ENCODE data around the gene PSMD8. TPM values are rescaled to one million over a fixed set of nuclear protein-coding genes. Genes with fewer than 3 reads are reported as not detected.
"Not testable (repeated sequence)": the region's sequence is repeated elsewhere in the genome, so short reads cannot be mapped to it uniquely, and the experiment has no call there.

Gene PSMD8
- 444 and 614 TPM in 2 replicates for total RNA-seq (2014; rRNA removed; shearing (Covaris generic); ENCODE audit: low replicate concordance)

- in situ Hi-C loops (cut with HindIII; ENCODE audit: low pct_unique_long_range_greater_than_20kb, low sequenced_read_pairs), result no loop called here
- peak; percentile 99 for DNase-seq (ENCODE audit: low read depth)
Measured at GRCh38 chr19:38374332-38375097, at the start of gene PSMD8. Gene PSMD8, plus strand, starts transcription at chr19:38374571. Its CDS starts 31 bp downstream, at chr19:38374602.

- in situ Hi-C loops (cut with HindIII; ENCODE audit: low pct_unique_long_range_greater_than_20kb, low sequenced_read_pairs), result no loop called here
- DNase-seq (ENCODE audit: low read depth), result no peak
Measured at GRCh38 chr19:38326591-38326990, 47.8 kb upstream of the PSMD8 start.

- DNase-seq (ENCODE audit: low read depth), result no peak
- in situ Hi-C loops (cut with HindIII; ENCODE audit: low pct_unique_long_range_greater_than_20kb, low sequenced_read_pairs), result no loop called here
Measured at GRCh38 chr19:38329651-38330050, 44.7 kb upstream of the PSMD8 start.

- no peak for DNase-seq (ENCODE audit: low read depth)
- in situ Hi-C loops (cut with HindIII; ENCODE audit: low pct_unique_long_range_greater_than_20kb, low sequenced_read_pairs), result no loop called here
Measured at GRCh38 chr19:38331728-38332127, 42.6 kb upstream of the PSMD8 start.

GRCh38 chr19:38333245-38333644, 41.1 kb upstream of the PSMD8 start:
- in situ Hi-C loops (cut with HindIII; ENCODE audit: low pct_unique_long_range_greater_than_20kb, low sequenced_read_pairs), result no loop called here
- DNase-seq (ENCODE audit: low read depth), result no peak

GRCh38 chr19:38335949-38336637, 38.3 kb upstream of the PSMD8 start:
- peak; percentile 99 for DNase-seq (ENCODE audit: low read depth)
- in situ Hi-C loops (cut with HindIII; ENCODE audit: low pct_unique_long_range_greater_than_20kb, low sequenced_read_pairs), result no loop called here

- in situ Hi-C loops (cut with HindIII; ENCODE audit: low pct_unique_long_range_greater_than_20kb, low sequenced_read_pairs), result no loop called here
Measured at GRCh38 chr19:38336638-38337359, 37.6 kb upstream of the PSMD8 start.

GRCh38 chr19:38337360-38337653, 37.1 kb upstream of the PSMD8 start:
- no peak for DNase-seq (ENCODE audit: low read depth)
- in situ Hi-C loops (cut with HindIII; ENCODE audit: low pct_unique_long_range_greater_than_20kb, low sequenced_read_pairs), result no loop called here

More at GRCh38 chr19:38336638-38337359, 37.6 kb upstream of the PSMD8 start:
- DNase-seq (ENCODE audit: low read depth), result peak; percentile 96

- DNase-seq (ENCODE audit: low read depth); in situ Hi-C loops (cut with HindIII; ENCODE audit: low pct_unique_long_range_greater_than_20kb, low sequenced_read_pairs): not testable (repeated sequence)
Measured at GRCh38 chr19:38339011-38339410, 35.4 kb upstream of the PSMD8 start.

GRCh38 chr19:38340927-38341326, 33.4 kb upstream of the PSMD8 start:
- in situ Hi-C loops (cut with HindIII; ENCODE audit: low pct_unique_long_range_greater_than_20kb, low sequenced_read_pairs), result no loop called here
- no peak for DNase-seq (ENCODE audit: low read depth)

- in situ Hi-C loops (cut with HindIII; ENCODE audit: low pct_unique_long_range_greater_than_20kb, low sequenced_read_pairs), result no loop called here
- no peak for DNase-seq (ENCODE audit: low read depth)
Measured at GRCh38 chr19:38346837-38347236, 27.5 kb upstream of the PSMD8 start.

- in situ Hi-C loops (cut with HindIII; ENCODE audit: low pct_unique_long_range_greater_than_20kb, low sequenced_read_pairs), result no loop called here
- no peak for DNase-seq (ENCODE audit: low read depth)
Measured at GRCh38 chr19:38350883-38351282, 23.5 kb upstream of the PSMD8 start.

GRCh38 chr19:38351865-38352395, 22.4 kb upstream of the PSMD8 start:
- in situ Hi-C loops (cut with HindIII; ENCODE audit: low pct_unique_long_range_greater_than_20kb, low sequenced_read_pairs), result no loop called here
- no peak for DNase-seq (ENCODE audit: low read depth)

- in situ Hi-C loops (cut with HindIII; ENCODE audit: low pct_unique_long_range_greater_than_20kb, low sequenced_read_pairs), result no loop called here
- DNase-seq (ENCODE audit: low read depth), result no peak
Measured at GRCh38 chr19:38352611-38353010, 21.8 kb upstream of the PSMD8 start.

GRCh38 chr19:38355728-38356725, 18.3 kb upstream of the PSMD8 start:
- in situ Hi-C loops (cut with HindIII; ENCODE audit: low pct_unique_long_range_greater_than_20kb, low sequenced_read_pairs), result no loop called here
- no peak for DNase-seq (ENCODE audit: low read depth)

GRCh38 chr19:38358071-38358470, 16.3 kb upstream of the PSMD8 start:
- in situ Hi-C loops (cut with HindIII; ENCODE audit: low pct_unique_long_range_greater_than_20kb, low sequenced_read_pairs), result no loop called here
- DNase-seq (ENCODE audit: low read depth), result no peak

- in situ Hi-C loops (cut with HindIII; ENCODE audit: low pct_unique_long_range_greater_than_20kb, low sequenced_read_pairs), result no loop called here
- DNase-seq (ENCODE audit: low read depth), result no peak
Measured at GRCh38 chr19:38359242-38360021, 14.9 kb upstream of the PSMD8 start.
